AG04449 (cell line): ENCODE measurements around the gene NCAM1.

Experiments
- CTCF ChIA-PET: fragments of 350-600 bp; formaldehyde crosslinking; extraction: SDS; loops from one replicate; lab custom pipeline; 2021; ENCODE audit warnings: antibody characterized with exemption; lab: Yijun Ruan, JAX
- POLR2A ChIA-PET: fragments of 400-600, 350-600 bp; formaldehyde crosslinking; extraction: SDS; loops from one replicate; lab custom pipeline; 2020; ENCODE audit warnings: antibody characterized with exemption, inconsistent platforms; lab: Yijun Ruan, JAX
- DNase-seq: peaks from one replicate; pipeline ENCODE4 v3.0.0-alpha.2; 2010; ENCODE audit warnings: low read depth, low spot score
- H3K4me3 ChIP-seq: 2 replicates; pipeline ENCODE4 v1.5.1; 2011; ENCODE audit warnings: low read depth, mild to moderate bottlenecking, control low read depth, low read length
- TF ChIP-seq, protein P1 (sequence below): IDR thresholded peaks from one replicate; pipeline ENCODE4 v1.5.1; 2011; ENCODE audit warnings: mild to moderate bottlenecking, moderate library complexity, low read length, control low read depth, inconsistent platforms; ENCODE audit not compliant: insufficient read depth; ENCODE audit errors: missing control alignments

Gene NCAM1

DNA sequence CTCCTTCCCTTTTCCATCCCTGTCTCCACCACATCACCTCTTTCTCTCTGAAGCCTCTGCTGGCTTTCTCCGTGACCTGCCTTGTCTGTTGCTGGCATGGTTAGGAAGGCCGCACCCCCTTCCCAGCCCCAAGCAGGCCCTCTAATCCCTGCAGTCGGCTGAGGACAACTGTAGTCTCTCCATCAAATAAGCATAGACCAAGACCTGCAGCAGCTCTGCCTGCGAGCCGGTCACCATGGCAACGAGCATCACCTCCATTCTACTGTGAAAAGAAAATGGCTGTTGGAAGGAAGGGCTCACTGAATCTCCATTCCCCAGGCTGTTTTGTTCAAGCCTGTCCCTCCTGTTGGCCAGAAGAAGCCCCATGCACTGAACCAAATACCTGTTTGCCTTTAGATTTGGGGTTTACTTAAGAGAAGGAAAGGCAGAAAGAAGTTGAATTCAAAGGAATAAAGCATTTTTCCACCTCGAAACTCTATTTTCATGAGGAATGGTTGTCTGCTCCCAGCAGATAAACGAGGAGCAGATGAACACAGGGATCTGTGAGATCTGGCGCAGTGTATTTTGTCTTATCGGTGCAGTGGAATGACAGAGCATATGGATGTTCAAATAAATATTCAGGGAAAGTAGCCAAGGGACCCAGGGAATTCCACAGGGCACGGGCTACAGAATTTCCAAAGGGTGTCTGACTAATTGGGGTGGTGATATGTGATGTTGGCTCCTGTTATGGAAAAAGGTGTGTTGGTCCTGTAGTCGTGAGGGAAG is 240.0 kb downstream of the NCAM1 start:
- POLR2A ChIA-PET, result no interaction called here
- H3K4me3 ChIP-seq, result no peak overlapping the region
- TF ChIP-seq, protein P1, sequence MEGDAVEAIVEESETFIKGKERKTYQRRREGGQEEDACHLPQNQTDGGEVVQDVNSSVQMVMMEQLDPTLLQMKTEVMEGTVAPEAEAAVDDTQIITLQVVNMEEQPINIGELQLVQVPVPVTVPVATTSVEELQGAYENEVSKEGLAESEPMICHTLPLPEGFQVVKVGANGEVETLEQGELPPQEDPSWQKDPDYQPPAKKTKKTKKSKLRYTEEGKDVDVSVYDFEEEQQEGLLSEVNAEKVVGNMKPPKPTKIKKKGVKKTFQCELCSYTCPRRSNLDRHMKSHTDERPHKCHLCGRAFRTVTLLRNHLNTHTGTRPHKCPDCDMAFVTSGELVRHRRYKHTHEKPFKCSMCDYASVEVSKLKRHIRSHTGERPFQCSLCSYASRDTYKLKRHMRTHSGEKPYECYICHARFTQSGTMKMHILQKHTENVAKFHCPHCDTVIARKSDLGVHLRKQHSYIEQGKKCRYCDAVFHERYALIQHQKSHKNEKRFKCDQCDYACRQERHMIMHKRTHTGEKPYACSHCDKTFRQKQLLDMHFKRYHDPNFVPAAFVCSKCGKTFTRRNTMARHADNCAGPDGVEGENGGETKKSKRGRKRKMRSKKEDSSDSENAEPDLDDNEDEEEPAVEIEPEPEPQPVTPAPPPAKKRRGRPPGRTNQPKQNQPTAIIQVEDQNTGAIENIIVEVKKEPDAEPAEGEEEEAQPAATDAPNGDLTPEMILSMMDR, result no peak
- DNase-seq, result no peak
- CTCF ChIA-PET, result no interaction called here

DNA sequence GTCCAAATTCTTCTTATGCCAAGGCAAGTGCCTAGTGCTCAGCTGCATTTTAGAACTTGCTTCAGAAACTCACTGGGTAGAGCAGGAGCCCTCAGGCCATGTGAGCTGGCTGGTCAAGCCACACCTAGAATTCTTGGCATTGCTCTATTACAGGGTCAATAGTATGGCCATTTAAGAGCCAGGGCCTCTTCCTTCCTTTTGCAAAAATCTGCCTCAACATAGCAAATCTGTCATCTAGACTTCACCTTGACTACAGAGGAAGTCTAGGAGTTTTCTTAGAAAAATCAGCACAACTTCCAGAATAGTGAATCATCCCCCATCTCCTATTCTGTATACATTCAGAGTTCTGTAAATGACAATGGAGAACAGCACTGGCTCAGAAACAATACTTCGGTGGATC is 241.2 kb downstream of the NCAM1 start:
- POLR2A ChIA-PET, result no interaction called here
- CTCF ChIA-PET, result no interaction called here
- TF ChIP-seq, protein P1, result no peak
- H3K4me3 ChIP-seq, result no peak overlapping the region
- DNase-seq, result no peak

DNA sequence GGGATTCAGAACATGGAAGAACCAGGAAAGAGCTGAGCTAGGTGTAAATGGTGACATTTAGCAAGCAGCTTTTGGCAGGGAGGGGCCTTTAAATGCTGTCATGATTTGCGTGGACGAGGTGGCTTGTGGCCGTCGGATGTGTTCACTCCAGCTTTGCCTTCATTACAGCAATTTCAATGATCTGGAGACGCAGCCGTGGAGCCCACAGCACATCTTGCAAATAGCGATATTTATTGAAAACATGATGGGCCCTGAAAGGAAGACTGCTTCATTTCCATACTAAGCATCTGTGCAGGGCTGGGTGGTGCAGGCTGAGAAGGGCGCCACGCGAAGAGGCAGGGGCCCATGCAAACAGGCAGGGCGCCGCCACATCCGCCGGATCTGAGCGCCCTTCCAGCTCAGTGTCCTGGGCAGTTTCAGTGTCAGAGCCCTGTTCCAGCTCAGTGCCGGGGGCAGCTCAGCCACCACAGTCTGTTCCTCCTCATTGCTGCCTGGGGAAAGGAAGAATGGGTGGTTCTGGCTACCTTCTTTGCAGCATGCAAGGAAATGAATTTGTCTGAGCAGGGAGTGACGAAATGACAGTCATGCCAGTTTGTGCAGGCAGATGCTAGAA is 242.0 kb downstream of the NCAM1 start:
- ChIA-PET CTCF (no interaction called here), POLR2A (no interaction called here)
- no peak for DNase-seq
- TF ChIP-seq, protein P1, result no peak
- no peak overlapping the region for H3K4me3 ChIP-seq

DNA sequence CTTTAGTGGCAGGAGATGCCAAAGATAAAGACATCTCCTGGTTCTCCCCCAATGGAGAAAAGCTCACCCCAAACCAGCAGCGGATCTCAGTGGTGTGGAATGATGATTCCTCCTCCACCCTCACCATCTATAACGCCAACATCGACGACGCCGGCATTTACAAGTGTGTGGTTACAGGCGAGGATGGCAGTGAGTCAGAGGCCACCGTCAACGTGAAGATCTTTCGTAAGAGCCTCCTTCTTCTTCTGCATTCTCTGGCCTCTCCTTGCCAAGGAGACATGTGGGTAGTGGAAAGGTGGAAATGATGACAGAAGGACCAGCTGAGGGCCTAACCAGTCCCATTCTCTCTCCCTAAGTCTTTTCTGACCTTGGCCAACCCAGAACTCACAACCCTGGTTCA is 243.1 kb downstream of the NCAM1 start:
- CTCF ChIA-PET, result no interaction called here
- TF ChIP-seq, protein P1, result no peak
- DNase-seq, result no peak
- H3K4me3 ChIP-seq, result no peak overlapping the region
- POLR2A ChIA-PET, result no interaction called here

DNA sequence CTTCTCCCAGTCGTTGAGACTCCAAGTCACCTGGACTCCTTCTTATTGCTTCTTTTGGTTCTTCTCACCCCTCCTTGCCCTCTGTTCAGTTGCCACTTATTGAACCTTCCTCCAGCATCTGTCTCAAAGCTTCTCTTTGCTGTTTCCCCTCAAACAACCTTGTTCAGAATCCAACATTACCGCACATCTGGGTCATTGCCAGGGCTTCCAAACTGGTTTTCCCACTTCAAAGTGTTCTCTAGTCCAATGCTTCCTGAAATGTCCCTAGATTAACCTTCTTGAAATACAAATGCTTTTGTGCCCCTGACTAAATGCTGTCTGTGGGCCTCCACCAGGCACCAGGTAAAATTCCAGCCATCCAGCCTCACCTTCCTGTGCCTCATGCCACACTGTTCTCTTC is 252.3 kb downstream of the NCAM1 start:
- H3K4me3 ChIP-seq, result no peak overlapping the region
- ChIA-PET POLR2A (no interaction called here), CTCF (no interaction called here)
- TF ChIP-seq, protein P1, result no peak
- no peak for DNase-seq

DNA sequence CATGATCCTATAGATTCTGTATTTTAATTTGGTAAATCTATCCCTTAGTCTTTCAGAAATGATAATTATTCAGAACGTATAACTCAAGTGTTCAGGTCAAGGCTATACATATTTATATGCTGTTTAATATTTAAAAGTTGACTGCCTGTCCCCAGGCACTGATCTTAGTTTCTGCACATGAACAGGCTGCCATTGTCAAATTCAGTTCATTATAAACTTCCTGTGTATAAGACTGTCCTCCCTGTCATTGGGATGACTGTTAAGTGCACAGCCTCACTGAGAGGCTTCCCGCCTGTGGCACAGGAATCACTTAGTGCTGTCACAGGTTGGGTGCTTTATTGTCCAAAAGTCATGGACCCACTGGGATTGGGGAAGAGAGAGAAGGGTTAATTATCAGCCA is 261.0 kb downstream of the NCAM1 start:
- no peak overlapping the region for H3K4me3 ChIP-seq
- TF ChIP-seq, protein P1, result no peak
- DNase-seq, result no peak
- ChIA-PET CTCF (no interaction called here), POLR2A (no interaction called here)
